OCI-LY7 (cell line): ENCODE measurements around the gene ACOT8. TPM values are rescaled to one million over a fixed set of nuclear protein-coding genes. Genes with fewer than 3 reads are reported as not detected.
A peak's percentile ranks its signal among the peaks of the same experiment; 100 is the strongest.

Experiments
- BruUV-seq: library from RNA; stranded (reverse); fragments of 400-500 nt; replicated peaks from 2 replicates; lab custom pipeline; 2021; lab: Mats Ljungman, UMichigan
- CTCF ChIA-PET: fragments of 300-600 bp; sonication (Branson Sonifier 250); formaldehyde crosslinking; loops from one replicate; lab custom pipeline; 2022; ENCODE audit warnings: antibody characterized with exemption; ENCODE audit not compliant: unreplicated experiment; lab: Charles Lee
- POLR2A ChIA-PET: fragments of 300-600 bp; sonication (Branson Sonifier 250); formaldehyde crosslinking; loops from one replicate; lab custom pipeline; 2022; ENCODE audit warnings: antibody characterized with exemption; lab: Charles Lee
- DNase-seq: peaks from one replicate; pipeline ENCODE4 v3.0.0-alpha.2; 2015; ENCODE audit warnings: low spot score
- H2AFZ ChIP-seq: fragments of 200-600 bp; sonication (generic), shearing (Covaris generic); 2 replicates; pipeline ENCODE4 v1.6.1; 2014; ENCODE audit warnings: mild to moderate bottlenecking, antibody characterized with exemption, low read length, moderate library complexity
- H3K27ac ChIP-seq: fragments of 200-600 bp; sonication (generic); 2 replicates; pipeline ENCODE4 v1.5.1; 2014; ENCODE audit warnings: mixed run types, low read depth, mild to moderate bottlenecking, moderate library complexity, low read length, inconsistent platforms; ENCODE audit not compliant: poor library complexity, severe bottlenecking
- H3K36me3 ChIP-seq: fragments of 200-600 bp; sonication (generic); 2 replicates; pipeline ENCODE4 v1.6.1; 2014; ENCODE audit warnings: mild to moderate bottlenecking, antibody characterized with exemption, low read length, moderate library complexity, mixed read lengths; ENCODE audit not compliant: insufficient read depth
- H3K4me1 ChIP-seq: fragments of 200-600 bp; sonication (generic); 2 replicates; pipeline ENCODE4 v1.5.1; 2014; ENCODE audit warnings: mild to moderate bottlenecking, low read length; ENCODE audit not compliant: insufficient read depth, poor library complexity, severe bottlenecking
- H3K4me2 ChIP-seq: fragments of 200-600 bp; sonication (generic); 2 replicates; pipeline ENCODE4 v1.6.1; 2014; ENCODE audit warnings: mild to moderate bottlenecking, low read length
- H3K4me3 ChIP-seq: fragments of 200-600 bp; sonication (generic); 2 replicates; pipeline ENCODE4 v1.5.1; 2014; ENCODE audit warnings: mild to moderate bottlenecking, low read depth, low read length; ENCODE audit not compliant: poor library complexity, severe bottlenecking
- H3K79me2 ChIP-seq: fragments of 200-600 bp; sonication (generic); 2 replicates; pipeline ENCODE4 v1.6.1; 2016; ENCODE audit warnings: low read depth, mild to moderate bottlenecking, low read length, moderate library complexity, mixed read lengths; ENCODE audit not compliant: insufficient read depth
- H3K9me2 ChIP-seq: fragments of 200-600 bp; sonication (generic); 2 replicates; pipeline ENCODE4 v1.6.1; 2016; ENCODE audit warnings: mild to moderate bottlenecking, low read length, mixed read lengths; ENCODE audit not compliant: insufficient read depth
- H3K9me3 ChIP-seq: fragments of 200-600 bp; sonication (generic); 2 replicates; pipeline ENCODE4 v1.6.1; 2014; ENCODE audit warnings: mild to moderate bottlenecking, mixed run types, low read length, mixed read lengths
- H4K20me1 ChIP-seq: fragments of 200-600 bp; sonication (generic); 2 replicates; pipeline ENCODE4 v1.6.1; 2014; ENCODE audit warnings: mild to moderate bottlenecking, antibody characterized with exemption, low read length, moderate library complexity, mixed read lengths; ENCODE audit not compliant: insufficient read depth
- EZH2phosphoT487 ChIP-seq: fragments of 200-600 bp; sonication (generic); IDR thresholded peaks from 2 replicates; pipeline ENCODE4 v1.6.1; 2018; ENCODE audit warnings: low read depth, borderline replicate concordance, mild to moderate bottlenecking, mixed run types, antibody characterized with exemption, low read length, moderate library complexity, mixed read lengths
- intact Hi-C: fragments of 100-400 bp; cut with micrococcal nuclease; formaldehyde crosslinking; loops from one replicate; pipeline ENCODE4 v1.10.0; 2022; ENCODE audit not compliant: unreplicated experiment
- total RNA-seq, 2 experiments: library from RNA; depleted of rRNA in 1 of 2; stranded (reverse); fragments of >200 nt in 1 of 2; shearing (Covaris generic) in 1 of 2; gene quantifications; 2 replicates each; pipeline ENCODE4 v1.2.3, GENCODE V29; 2014 to 2022
- TF ChIP-seq, protein P1 (sequence below): fragments of 200-600 bp; sonication (generic); conservative IDR thresholded peaks from 2 replicates; pipeline ENCODE4 v1.5.1; 2014; ENCODE audit warnings: mild to moderate bottlenecking, antibody characterized with exemption, low read length, moderate library complexity, mixed read lengths

Gene ACOT8
- total RNA-seq, 2 experiments from 2014 or later: 28.2 to 37.1 TPM

DNA sequence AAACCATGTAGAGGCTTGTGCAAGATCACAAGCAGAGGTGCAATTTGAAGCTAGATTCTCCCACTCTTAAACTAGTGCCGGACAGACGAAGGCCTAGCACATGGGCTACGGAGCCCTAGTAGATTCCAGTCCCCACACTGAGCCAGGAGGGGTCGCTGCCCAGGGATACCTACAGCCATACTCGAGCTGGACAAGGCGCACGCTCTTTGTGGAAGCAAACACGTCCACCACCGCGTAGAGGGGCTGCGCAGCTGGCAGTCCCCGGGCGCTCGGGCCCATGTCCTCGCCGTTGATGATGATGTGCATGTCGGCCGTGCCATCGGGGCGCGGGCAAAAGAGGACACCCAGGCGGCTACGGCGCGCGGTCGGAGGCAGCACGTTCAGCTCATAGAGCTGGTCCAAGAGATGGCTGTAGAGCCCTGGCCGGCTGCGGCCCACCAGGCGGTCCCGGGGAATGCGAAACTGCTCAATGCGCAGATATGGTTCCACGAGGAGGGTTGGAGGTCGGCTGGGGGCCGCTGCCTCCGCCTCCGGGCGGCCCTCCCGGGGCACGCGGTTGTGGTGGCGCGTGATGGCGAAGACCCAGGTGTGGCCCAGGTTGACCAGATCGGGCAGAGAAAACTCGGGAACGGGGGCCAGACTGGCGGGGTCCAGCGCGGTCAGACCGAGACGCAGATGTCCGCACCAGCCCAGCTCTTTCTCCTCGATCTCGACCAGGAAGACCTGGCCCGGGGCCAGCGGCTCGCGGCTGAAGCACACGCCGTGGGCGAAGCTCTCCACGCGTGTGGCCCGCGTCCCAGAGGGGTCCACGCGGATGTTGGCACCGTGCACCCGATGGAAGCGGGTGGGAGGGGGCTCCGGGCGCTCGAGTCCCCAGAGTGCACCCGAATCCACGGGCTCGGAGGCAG is 33.1 kb upstream of the ACOT8 start:
- CTCF ChIA-PET: no interaction called here
- TSS peak; percentile 61 for BruUV-seq

DNA sequence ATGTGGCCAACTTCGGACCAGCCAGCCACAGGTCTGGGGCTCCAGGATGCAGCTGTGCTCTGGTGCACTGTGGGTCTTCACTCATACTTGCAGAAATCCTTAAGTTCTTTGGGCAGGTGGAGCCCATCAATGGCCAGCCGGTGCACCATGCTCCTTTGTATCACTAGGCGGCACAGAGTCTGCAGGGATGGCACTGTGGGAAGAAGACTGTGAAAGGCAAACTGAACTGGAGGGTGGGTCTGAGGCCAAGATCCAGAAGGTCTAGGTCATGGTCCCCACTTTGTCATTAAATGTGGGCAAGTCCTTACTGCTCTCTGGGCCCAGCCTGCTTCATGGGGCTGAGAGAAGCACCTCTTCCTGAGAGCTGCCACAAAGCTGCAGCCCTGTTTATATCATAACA is 31.5 kb upstream of the ACOT8 start:
- no peaks in the 10 kb centered on the region for H3K79me2 ChIP-seq
- H4K20me1 ChIP-seq: no peaks in the 10 kb centered on the region
- TF ChIP-seq, protein P1, sequence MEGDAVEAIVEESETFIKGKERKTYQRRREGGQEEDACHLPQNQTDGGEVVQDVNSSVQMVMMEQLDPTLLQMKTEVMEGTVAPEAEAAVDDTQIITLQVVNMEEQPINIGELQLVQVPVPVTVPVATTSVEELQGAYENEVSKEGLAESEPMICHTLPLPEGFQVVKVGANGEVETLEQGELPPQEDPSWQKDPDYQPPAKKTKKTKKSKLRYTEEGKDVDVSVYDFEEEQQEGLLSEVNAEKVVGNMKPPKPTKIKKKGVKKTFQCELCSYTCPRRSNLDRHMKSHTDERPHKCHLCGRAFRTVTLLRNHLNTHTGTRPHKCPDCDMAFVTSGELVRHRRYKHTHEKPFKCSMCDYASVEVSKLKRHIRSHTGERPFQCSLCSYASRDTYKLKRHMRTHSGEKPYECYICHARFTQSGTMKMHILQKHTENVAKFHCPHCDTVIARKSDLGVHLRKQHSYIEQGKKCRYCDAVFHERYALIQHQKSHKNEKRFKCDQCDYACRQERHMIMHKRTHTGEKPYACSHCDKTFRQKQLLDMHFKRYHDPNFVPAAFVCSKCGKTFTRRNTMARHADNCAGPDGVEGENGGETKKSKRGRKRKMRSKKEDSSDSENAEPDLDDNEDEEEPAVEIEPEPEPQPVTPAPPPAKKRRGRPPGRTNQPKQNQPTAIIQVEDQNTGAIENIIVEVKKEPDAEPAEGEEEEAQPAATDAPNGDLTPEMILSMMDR: no peak
- no peak for TF ChIP-seq EZH2phosphoT487
- no peak overlapping the region for H3K4me3 ChIP-seq
- peaks cover 11% of the 10 kb centered on the region for H3K36me3 ChIP-seq
- BruUV-seq: no TSS peak
- intact Hi-C loops: no loop called here
- H3K27ac ChIP-seq: no peak overlapping the region
- H2AFZ ChIP-seq: no peak overlapping the region
- CTCF ChIA-PET: interaction anchor here (0.5 kb wide), 1 partner anchor 27 kb away, joined by 3 read pairs; no protein-coding TSS in a partner anchor
- H3K4me1 ChIP-seq: peaks cover 15% of the 10 kb centered on the region
- no peak for DNase-seq
- POLR2A ChIA-PET: interaction anchor here (0.6 kb wide), 1 partner anchor 1249 kb away, joined by 3 read pairs; no protein-coding TSS in a partner anchor
- no peaks in the 10 kb centered on the region for H3K9me3 ChIP-seq
- H3K9me2 ChIP-seq: no peaks in the 10 kb centered on the region
- no peak overlapping the region for H3K4me2 ChIP-seq

More for the DNA sequence above, 33.1 kb upstream of the ACOT8 start:
- Histone ChIP-seq H3K27ac (peak overlapping the region; percentile 21), H3K9me2 (no peaks in the 10 kb centered on the region), H3K79me2 (no peaks in the 10 kb centered on the region), H3K4me3 (peak overlapping the region; percentile 85), H3K36me3 (peaks cover 1% of the 10 kb centered on the region; the same call in 1 of the 2 replicates), H3K4me2 (peak overlapping the region; percentile 98), H2AFZ (peak overlapping the region; percentile 88), H3K9me3 (no peaks in the 10 kb centered on the region), H3K4me1 (peaks cover 15% of the 10 kb centered on the region), H4K20me1 (no peaks in the 10 kb centered on the region)
- TF ChIP-seq, protein P1: peak; percentile 71
- TF ChIP-seq EZH2phosphoT487: no peak
- intact Hi-C loops: no loop called here
- POLR2A ChIA-PET: interaction anchor here (1.4 to 1.7 kb wide), 4 partner anchors 8 to 80 kb away, joined by 3 to 5 read pairs (median 4); partner anchors contain the start of genes PCIF1 and ZSWIM1
- DNase-seq: peak; percentile 21

DNA sequence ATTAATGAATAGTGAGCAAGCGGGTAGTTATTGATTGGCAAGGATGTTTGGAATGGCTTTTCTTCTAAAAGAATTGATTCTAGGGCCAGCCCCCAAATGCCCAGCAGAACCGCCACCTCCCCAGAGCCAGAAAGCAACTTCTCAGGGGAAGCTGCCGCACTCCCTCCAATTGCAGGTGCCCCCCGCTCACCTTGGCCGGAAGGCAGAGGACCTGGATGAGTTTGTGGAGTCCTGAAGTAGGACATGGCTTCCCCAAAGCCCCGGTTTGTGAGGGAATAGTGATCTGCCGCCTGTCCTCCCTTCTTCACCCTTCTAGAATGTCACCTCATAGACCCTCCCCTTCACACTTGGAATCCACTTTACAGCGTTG is 30.1 kb upstream of the ACOT8 start, which contains the start of gene SPATA25:
TSS of gene SPATA25 (minus strand) at position 277 of the 370 bp plus-strand sequence. CDS start at position 245, 32 bp downstream.
- Histone ChIP-seq H3K9me2 (no peaks in the 10 kb centered on the region), H3K4me3 (no peak within 1 kb of the TSS), H3K4me1 (peaks cover 14% of the 10 kb centered on the region), H4K20me1 (no peaks in the 10 kb centered on the region), H2AFZ (no peak within 1 kb of the TSS), H3K9me3 (no peaks in the 10 kb centered on the region), H3K27ac (no peak within 1 kb of the TSS), H3K79me2 (no peaks in the 10 kb centered on the region), H3K36me3 (peaks cover 24% of the 10 kb centered on the region), H3K4me2 (no peak within 1 kb of the TSS)
- intact Hi-C loops: no loop called here
- BruUV-seq: no TSS peak
- DNase-seq: no peak
- ChIA-PET POLR2A (no interaction called here), CTCF (no interaction called here)
- no peak for TF ChIP-seq EZH2phosphoT487
- TF ChIP-seq, protein P1: no peak
